ENCODE data around the gene WDR27.
A peak's percentile ranks its signal among the peaks of the same experiment; 100 is the strongest.

WDR27 gene

GRCh38 chr6:169729961-169730360 is 28.1 kb upstream of the WDR27 start:
- in situ Hi-C loops (cut with MboI; ENCODE audit: low sequenced_read_pairs, unreplicated experiment) = no loop called here

GRCh38 chr6:169726963-169727362 is 25.1 kb upstream of the WDR27 start:
- no peak for DNase-seq (ENCODE audit: low spot score)
- TF ChIP-seq CTCF (IDR thresholded peaks at IDR 0.05; ENCODE audit: borderline replicate concordance, control extremely low read depth, extremely low read depth, insufficient read depth, missing control alignments) = no peak
- in situ Hi-C loops (cut with MboI; ENCODE audit: low sequenced_read_pairs, unreplicated experiment) = no loop called here

More at GRCh38 chr6:169729961-169730360, 28.1 kb upstream of the WDR27 start:
- DNase-seq (ENCODE audit: low spot score) = no peak
- no peak for TF ChIP-seq CTCF (IDR thresholded peaks at IDR 0.05; ENCODE audit: borderline replicate concordance, control extremely low read depth, extremely low read depth, insufficient read depth, missing control alignments)

- DNase-seq (ENCODE audit: low spot score) = no peak
- TF ChIP-seq CTCF (IDR thresholded peaks at IDR 0.05; ENCODE audit: borderline replicate concordance, control extremely low read depth, extremely low read depth, insufficient read depth, missing control alignments) = no peak
- in situ Hi-C loops (cut with MboI; ENCODE audit: low sequenced_read_pairs, unreplicated experiment) = no loop called here
Measured at GRCh38 chr6:169726049-169726400, 24.2 kb upstream of the WDR27 start.

GRCh38 chr6:169725125-169726048 is 23.6 kb upstream of the WDR27 start:
- in situ Hi-C loops (cut with MboI; ENCODE audit: low sequenced_read_pairs, unreplicated experiment) = no loop called here
- DNase-seq (ENCODE audit: low spot score) = no peak
- no peak for TF ChIP-seq CTCF (IDR thresholded peaks at IDR 0.05; ENCODE audit: borderline replicate concordance, control extremely low read depth, extremely low read depth, insufficient read depth, missing control alignments)

GRCh38 chr6:169724494-169725124 is 22.8 kb upstream of the WDR27 start, which contains the start of gene PHF10:
TSS of gene PHF10 (minus strand) at chr6:169724500. CDS start at chr6:169723931, 569 bp downstream.
- TF ChIP-seq CTCF (IDR thresholded peaks at IDR 0.05; ENCODE audit: borderline replicate concordance, control extremely low read depth, extremely low read depth, insufficient read depth, missing control alignments) = no peak
- DNase-seq (ENCODE audit: low spot score) = peak; percentile 89
- in situ Hi-C loops (cut with MboI; ENCODE audit: low sequenced_read_pairs, unreplicated experiment) = no loop called here

- peak; percentile 81 for DNase-seq (ENCODE audit: low spot score)
- in situ Hi-C loops (cut with MboI; ENCODE audit: low sequenced_read_pairs, unreplicated experiment) = no loop called here
- TF ChIP-seq CTCF (IDR thresholded peaks at IDR 0.05; ENCODE audit: borderline replicate concordance, control extremely low read depth, extremely low read depth, insufficient read depth, missing control alignments) = no peak
Measured at GRCh38 chr6:169723991-169724493, 22.2 kb upstream of the WDR27 start.
